ENCODE data around the gene HOXA9.

- no peak for TF ChIP-seq EZH2 (optimal IDR thresholded peaks at IDR 0.05; ENCODE audit: low read depth, low read length)
- peak; percentile 96 for TF ChIP-seq CTCF (IDR thresholded peaks at IDR 0.05; ENCODE audit: low read length)
Measured at GRCh38 chr7:27160546-27161213, 4.7 kb downstream of the HOXA9 start.

All from MM.1S (cell line).